NB4 (cell line): ENCODE results near the gene SLC9A3.

Experiments
- CTCF ChIP-seq: IDR thresholded peaks from one replicate; pipeline ENCODE4 v1.5.1; 2012; ENCODE audit warnings: low read depth, low read length
- MAX ChIP-seq: IDR thresholded peaks from 2 replicates; pipeline ENCODE4 v1.6.1; 2011; ENCODE audit warnings: low read depth, low read length
- MYC ChIP-seq: IDR thresholded peaks from 2 replicates; pipeline ENCODE4 v1.6.1; 2011; ENCODE audit warnings: low read depth, low read length
- POLR2A ChIP-seq: IDR thresholded peaks from 2 replicates; pipeline ENCODE4 v1.6.1; 2011; ENCODE audit warnings: mild to moderate bottlenecking; ENCODE audit not compliant: insufficient read length; ENCODE audit errors: extremely low read depth

GRCh38 chr5:423233-423565, 101.0 kb downstream of the SLC9A3 start:
- TF ChIP-seq MYC (no peak), CTCF (no peak), POLR2A (no peak), MAX (no peak)
